Measurements from ENCODE around the gene TAS2R10. TPM values are rescaled to one million over a fixed set of nuclear protein-coding genes. Genes with fewer than 3 reads are reported as not detected.

TAS2R10 gene, protein sequence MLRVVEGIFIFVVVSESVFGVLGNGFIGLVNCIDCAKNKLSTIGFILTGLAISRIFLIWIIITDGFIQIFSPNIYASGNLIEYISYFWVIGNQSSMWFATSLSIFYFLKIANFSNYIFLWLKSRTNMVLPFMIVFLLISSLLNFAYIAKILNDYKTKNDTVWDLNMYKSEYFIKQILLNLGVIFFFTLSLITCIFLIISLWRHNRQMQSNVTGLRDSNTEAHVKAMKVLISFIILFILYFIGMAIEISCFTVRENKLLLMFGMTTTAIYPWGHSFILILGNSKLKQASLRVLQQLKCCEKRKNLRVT
- 0.13 TPM in 1 of 2 replicates, not detected in the other for total RNA-seq

DNA sequence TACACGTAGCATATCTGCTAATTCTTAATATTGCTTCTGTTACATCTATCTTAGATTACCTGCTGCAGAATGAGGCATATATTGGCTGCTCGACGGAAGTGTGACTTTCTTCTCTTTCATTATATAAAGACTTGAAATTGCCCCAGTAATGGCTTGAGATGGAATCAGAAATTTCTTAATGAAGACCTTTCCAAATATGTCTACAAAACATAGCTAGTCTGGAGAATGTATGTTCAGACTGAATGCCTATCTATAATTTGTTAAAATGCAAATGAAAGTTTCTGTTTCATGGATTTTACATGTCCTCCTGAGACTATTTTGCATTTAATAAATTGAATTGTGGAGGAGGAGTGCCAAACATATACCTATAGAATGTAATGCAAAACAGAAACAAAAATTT, at the start of gene TAS2R10:
Gene TAS2R10 (minus strand): TSS at position 101 of the 400 bp plus-strand sequence. CDS start 89 bp downstream, at position 12.

DNA sequence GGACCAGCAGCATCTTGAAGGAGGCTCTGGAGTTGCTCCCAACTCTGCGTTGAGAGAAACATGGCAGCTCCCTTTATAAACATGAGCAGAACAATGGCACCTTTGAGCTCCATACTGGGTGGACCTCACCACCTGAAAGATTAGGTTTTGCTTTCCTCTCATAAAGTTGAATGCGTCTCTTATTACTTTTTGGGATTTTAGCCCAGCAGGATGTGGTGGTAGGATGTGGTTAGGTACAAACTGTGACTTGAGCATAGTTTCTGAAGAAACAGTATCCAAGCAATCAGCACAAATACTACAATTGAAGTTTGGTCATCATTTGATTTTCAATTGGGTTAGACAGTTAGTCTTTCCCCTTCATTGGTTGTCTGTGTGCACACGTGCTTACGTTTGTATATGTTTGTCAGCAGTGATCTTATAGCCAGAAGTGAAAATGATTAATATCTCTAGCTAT, 23.3 kb upstream of the TAS2R10 start, which contains the start of gene PRR4:
Gene PRR4 (minus strand): TSS at position 51 of the 454 bp plus-strand sequence. CDS start 38 bp downstream, at position 13.

DNA sequence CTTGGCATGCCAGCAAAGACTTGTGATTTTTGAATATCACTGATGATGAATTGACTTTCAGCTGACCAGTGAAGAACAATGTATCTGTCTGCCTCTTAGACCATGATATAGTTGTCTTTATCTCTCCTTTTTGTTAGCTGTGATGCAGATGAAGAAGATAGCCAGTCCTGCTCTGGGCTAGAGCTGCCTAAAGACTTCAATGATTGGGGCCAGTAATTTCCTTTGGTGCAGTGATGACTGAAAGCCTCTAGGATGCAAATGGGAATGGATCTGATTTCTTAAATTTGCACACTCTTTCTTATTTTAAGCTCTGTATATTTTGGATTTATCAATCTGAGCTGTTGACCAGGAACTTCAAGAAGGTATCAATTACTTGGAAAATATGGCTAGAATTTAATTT, 16.1 kb downstream of the TAS2R10 start, which contains the start of gene TAS2R9:
Gene TAS2R9 (minus strand): TSS at position 101 of the 400 bp plus-strand sequence. CDS start 93 bp downstream, at position 8.

DNA sequence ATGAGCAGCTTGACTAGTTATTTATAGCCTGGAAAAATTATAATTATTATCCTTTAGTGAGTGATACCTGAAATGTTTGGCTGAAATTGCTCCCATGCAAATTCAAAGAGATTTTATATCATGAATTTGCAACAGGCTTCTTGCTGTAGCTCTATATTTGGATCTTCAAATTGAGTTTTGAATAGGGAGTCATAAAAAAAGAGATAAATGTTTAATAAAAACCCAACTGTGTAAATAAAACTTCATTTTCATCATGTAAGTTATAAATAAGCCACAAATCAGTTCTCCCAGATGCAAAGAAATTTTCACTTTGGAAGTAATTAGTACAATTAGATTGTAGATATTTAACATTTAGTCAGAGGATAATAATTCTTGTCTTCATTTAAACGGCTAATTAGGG, 19.0 kb downstream of the TAS2R10 start, which contains the start of gene TAS2R8:
Gene TAS2R8 (minus strand): TSS at position 101 of the 400 bp plus-strand sequence. CDS start 306 bp downstream, outside the sequence.

DNA sequence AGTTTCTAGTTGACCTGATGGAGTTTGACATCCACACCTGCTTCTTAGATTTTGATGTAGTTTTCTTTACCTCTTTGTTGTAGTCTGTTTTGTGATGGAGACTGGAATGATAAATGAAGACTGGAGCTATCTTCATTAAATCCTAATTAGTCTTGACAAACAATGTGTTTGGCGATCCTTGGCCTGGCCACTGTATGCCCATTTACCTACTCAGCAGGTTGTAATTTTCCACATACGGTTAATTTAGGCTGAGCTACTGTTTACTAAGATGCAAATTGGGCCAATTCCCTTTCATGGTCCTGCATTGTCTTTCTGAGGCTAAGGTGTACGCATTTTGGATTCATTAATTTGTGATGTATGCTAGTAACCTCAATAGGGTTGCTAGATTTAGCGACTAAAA, 23.6 kb downstream of the TAS2R10 start, which contains the start of gene TAS2R7:
Gene TAS2R7 (minus strand): TSS at position 41 of the 400 bp plus-strand sequence. CDS start 57 bp downstream, outside the sequence.

Other genes with a start within 250 kb of the TAS2R10 start
- 21.0 and 21.1 TPM in 2 replicates for gene MAGOHB, start 212.7 kb downstream of the TAS2R10 start, total RNA-seq
- 7.3 and 9.6 TPM in 2 replicates for gene STYK1, start 152.3 kb downstream of the TAS2R10 start, total RNA-seq
- gene YBX3, start 103.0 kb downstream of the TAS2R10 start, total RNA-seq = 355 and 378 TPM in 2 replicates
- gene TAS2R7, start 23.7 kb downstream of the TAS2R10 start, total RNA-seq = not detected in 2 replicates
- gene TAS2R8, start 19.1 kb downstream of the TAS2R10 start, total RNA-seq = not detected in 2 replicates
- gene TAS2R9, start 16.2 kb downstream of the TAS2R10 start, total RNA-seq = not detected in 2 replicates
- gene PRR4, start 23.1 kb upstream of the TAS2R10 start, total RNA-seq = 0.20 TPM in 1 of 2 replicates, not detected in the other
- 3.0 and 6.0 TPM in 2 replicates for gene PRH1, start 57.9 kb upstream of the TAS2R10 start, total RNA-seq
- gene TAS2R13, start 83.2 kb upstream of the TAS2R10 start, total RNA-seq = 0.07 and 0.10 TPM in 2 replicates
- gene PRH2, start 102.9 kb upstream of the TAS2R10 start, total RNA-seq = not detected in 2 replicates
- gene TAS2R14, start 112.9 kb upstream of the TAS2R10 start, total RNA-seq = 0.07 and 0.84 TPM in 2 replicates
- gene TAS2R50, start 160.6 kb upstream of the TAS2R10 start, total RNA-seq = 0.15 and 0.20 TPM in 2 replicates
- gene TAS2R20, start 171.9 kb upstream of the TAS2R10 start, total RNA-seq = 0.10 and 0.13 TPM in 2 replicates
- 0.39 and 0.53 TPM in 2 replicates for gene TAS2R19, start 196.3 kb upstream of the TAS2R10 start, total RNA-seq
- 0.15 TPM in 1 of 2 replicates, not detected in the other for gene TAS2R31, start 205.0 kb upstream of the TAS2R10 start, total RNA-seq
- gene TAS2R46, start 235.9 kb upstream of the TAS2R10 start, total RNA-seq = 0.34 and 0.73 TPM in 2 replicates

Data from mammary microvascular endothelial cell (primary cell).